Measurements from ENCODE around the gene BTC.
"Not testable (repeated sequence)": the region's sequence is repeated elsewhere in the genome, so short reads cannot be mapped to it uniquely, and the experiment has no call there.

Gene BTC

DNA sequence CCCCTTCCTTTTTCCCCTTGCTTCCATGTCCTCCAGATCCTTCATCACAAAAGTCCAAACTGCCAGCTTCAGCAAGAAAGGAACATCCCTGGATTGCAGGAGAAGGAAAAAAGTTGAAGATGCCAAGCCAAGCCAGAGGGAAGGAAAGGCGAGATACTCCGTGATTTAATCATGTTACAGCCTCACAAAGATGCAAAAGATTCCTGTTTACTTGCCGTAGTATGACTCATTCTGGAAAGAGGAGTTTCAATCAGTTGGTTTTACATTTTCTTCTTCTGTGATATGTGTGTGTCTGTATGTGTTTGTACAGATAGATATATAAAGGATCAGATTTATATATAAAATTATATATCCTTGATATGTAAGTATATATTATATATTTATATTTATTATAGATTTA is 69.3 kb downstream of the BTC start:
- TF ChIP-seq, protein P1, sequence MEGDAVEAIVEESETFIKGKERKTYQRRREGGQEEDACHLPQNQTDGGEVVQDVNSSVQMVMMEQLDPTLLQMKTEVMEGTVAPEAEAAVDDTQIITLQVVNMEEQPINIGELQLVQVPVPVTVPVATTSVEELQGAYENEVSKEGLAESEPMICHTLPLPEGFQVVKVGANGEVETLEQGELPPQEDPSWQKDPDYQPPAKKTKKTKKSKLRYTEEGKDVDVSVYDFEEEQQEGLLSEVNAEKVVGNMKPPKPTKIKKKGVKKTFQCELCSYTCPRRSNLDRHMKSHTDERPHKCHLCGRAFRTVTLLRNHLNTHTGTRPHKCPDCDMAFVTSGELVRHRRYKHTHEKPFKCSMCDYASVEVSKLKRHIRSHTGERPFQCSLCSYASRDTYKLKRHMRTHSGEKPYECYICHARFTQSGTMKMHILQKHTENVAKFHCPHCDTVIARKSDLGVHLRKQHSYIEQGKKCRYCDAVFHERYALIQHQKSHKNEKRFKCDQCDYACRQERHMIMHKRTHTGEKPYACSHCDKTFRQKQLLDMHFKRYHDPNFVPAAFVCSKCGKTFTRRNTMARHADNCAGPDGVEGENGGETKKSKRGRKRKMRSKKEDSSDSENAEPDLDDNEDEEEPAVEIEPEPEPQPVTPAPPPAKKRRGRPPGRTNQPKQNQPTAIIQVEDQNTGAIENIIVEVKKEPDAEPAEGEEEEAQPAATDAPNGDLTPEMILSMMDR (conservative IDR thresholded peaks at IDR 0.05; ENCODE audit: control insufficient read depth, insufficient read depth, low read depth, low read length): no peak
- no peak overlapping the region for H3K4me3 ChIP-seq (ENCODE audit: control insufficient read depth, low read depth, low read length)
- peak; percentile 7 for DNase-seq (ENCODE audit: low read depth)

DNA sequence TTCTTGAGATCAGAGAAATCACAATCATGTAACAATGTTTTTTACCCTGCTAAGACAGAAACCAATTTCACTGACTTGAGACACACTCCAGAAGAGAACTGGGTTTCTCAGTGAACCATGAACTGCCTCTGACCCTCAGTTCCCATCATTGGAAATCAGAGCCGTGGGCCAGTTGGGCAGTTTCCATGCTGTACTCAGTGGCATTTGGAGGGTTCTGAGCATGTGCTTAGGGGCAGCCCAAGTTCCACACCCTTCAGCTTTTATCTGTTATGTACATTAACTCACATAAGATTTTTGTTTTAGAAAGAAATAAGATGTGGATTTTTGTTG is 77.9 kb downstream of the BTC start:
- TF ChIP-seq, protein P1 (conservative IDR thresholded peaks at IDR 0.05; ENCODE audit: control insufficient read depth, insufficient read depth, low read depth, low read length): no peak
- DNase-seq (ENCODE audit: low read depth): no peak
- no peak overlapping the region for H3K4me3 ChIP-seq (ENCODE audit: control insufficient read depth, low read depth, low read length)

DNA sequence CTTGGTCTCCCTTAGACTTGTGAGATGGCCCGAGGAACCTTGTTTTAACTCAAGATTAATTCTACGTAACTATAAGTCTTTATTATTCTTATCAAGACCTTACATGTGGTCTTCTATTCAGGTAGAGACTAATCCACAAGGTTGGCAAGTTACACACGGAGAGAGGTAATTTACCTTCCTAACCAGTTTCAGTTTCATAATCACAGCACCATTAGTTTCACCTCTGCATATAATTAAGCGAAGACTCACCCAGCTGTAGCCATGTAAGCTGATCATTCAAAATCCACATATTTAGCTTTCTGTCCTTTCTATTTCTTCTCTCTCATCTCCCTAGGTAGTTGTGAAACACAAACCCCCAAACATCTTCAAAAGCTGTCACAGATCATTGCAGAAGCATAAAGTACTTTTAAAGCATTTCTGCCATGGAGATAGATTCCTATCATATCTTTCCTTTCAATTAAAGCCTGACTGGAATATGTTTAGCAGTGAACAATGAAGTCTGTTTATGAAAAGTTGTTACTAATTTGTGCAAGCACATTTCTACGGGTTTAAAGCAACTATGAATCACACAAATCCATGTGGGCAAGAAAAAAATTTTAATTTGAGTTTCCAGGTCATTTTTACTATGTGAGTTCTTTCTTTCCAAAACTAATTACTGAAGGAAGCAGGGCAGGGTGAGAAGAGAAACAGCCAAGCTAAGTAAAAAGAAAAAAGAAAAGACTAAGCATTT is 78.5 kb downstream of the BTC start:
- TF ChIP-seq, protein P1 (conservative IDR thresholded peaks at IDR 0.05; ENCODE audit: control insufficient read depth, insufficient read depth, low read depth, low read length): no peak
- no peak for DNase-seq (ENCODE audit: low read depth)
- H3K4me3 ChIP-seq (ENCODE audit: control insufficient read depth, low read depth, low read length): no peak overlapping the region

DNA sequence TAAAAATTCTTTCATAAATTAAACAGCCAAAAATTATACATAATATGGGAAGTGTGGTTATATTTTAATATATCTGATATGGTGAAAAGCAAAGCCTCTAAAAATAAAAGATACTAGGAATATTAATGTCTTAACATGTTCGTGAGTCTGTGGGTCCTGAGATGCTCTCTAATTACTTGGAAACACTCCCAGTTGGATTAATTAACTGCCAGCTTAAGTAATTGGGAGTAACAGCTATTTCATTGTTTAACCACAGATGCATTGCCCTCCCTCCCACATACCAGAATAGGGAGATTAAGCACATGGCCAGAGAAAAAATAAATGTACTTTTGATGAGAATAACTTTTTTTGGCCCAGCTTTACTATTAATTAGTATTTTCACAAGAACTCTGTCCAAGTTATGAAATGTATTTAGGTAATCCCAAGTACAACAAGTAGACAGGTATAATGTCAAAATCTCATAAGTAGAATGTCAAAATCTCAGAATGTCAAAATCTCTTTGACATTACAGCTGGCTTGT is 79.7 kb downstream of the BTC start:
- no peak overlapping the region for H3K4me3 ChIP-seq (ENCODE audit: control insufficient read depth, low read depth, low read length)
- DNase-seq (ENCODE audit: low read depth): no peak
- TF ChIP-seq, protein P1 (conservative IDR thresholded peaks at IDR 0.05; ENCODE audit: control insufficient read depth, insufficient read depth, low read depth, low read length): no peak

DNA sequence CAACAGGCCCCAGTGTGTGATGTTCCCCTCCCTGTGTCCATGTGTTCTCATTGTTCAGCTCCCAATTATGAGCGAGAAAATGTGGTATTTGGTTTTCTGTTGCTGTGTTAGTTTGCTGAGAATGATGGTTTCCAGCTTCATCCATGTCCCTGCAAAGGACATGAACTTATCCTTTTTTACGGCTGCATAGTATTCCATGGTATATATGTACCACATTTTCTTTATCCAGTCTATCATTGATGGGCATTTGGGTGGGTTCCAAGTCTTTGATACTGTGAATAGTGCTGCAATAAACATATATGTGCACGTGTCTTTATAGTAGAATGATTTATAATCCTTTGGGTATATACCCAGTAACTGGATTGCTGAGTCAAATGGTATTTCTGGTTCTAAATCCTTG is 86.2 kb downstream of the BTC start:
- not testable (repeated sequence) for H3K4me3 ChIP-seq (ENCODE audit: control insufficient read depth, low read depth, low read length); DNase-seq (ENCODE audit: low read depth)

Data from fibroblast of mammary gland (primary cell).